Measurements from ENCODE around the gene MAPK10. TPM values are rescaled to one million over a fixed set of nuclear protein-coding genes. Genes with fewer than 3 reads are reported as not detected.

The MAPK10 gene
- total and polyA plus RNA-seq, 8 donors: 1.4 to 103 (median 15.0) TPM

GRCh38 chr4:85952528-85952927, 407.3 kb downstream of the MAPK10 start:
- Histone ChIP-seq H3K27ac (no peak overlapping the region), H3K4me3 (no peak overlapping the region), H3K27me3 (no peaks in the 10 kb centered on the region), H3K9me3 (no peaks in the 10 kb centered on the region), H3K4me1 (peaks cover 0 to 17% (median 3%) of the 10 kb centered on the region in 4 donors), H3K36me3 (no peaks in the 10 kb centered on the region)
- intact Hi-C loops (cut with DNase I; ENCODE audit: low total_unique reads): no loop called here
- 78 to 85% (median 81%) methylated on average over 3 of the region's 3 CpGs for WGBS, 5 donors
- no peak for DNase-seq
- no peak for TF ChIP-seq CTCF (IDR thresholded peaks at IDR 0.05)
- TF ChIP-seq POLR2AphosphoS5 (IDR thresholded peaks at IDR 0.05): no peak
- TF ChIP-seq POLR2A (IDR thresholded peaks at IDR 0.05): no peak
- TF ChIP-seq EP300 (IDR thresholded peaks at IDR 0.05): no peak

GRCh38 chr4:85951099-85951498, 408.8 kb downstream of the MAPK10 start:
- no peak overlapping the region for H3K27ac ChIP-seq
- WGBS, 5 donors: 87 to 94% (median 90%) methylated on average over 3 of the region's 3 CpGs
- H3K27me3 ChIP-seq: no peaks in the 10 kb centered on the region
- no peak for DNase-seq
- H3K4me3 ChIP-seq: no peak overlapping the region
- TF ChIP-seq CTCF (IDR thresholded peaks at IDR 0.05) (no peak), POLR2A (IDR thresholded peaks at IDR 0.05) (no peak), POLR2AphosphoS5 (IDR thresholded peaks at IDR 0.05) (no peak), EP300 (IDR thresholded peaks at IDR 0.05) (no peak)
- H3K4me1 ChIP-seq: peaks cover 0 to 17% (median 3%) of the 10 kb centered on the region in 4 donors
- H3K9me3 ChIP-seq: no peaks in the 10 kb centered on the region
- intact Hi-C loops (cut with DNase I; ENCODE audit: low total_unique reads): no loop called here
- H3K36me3 ChIP-seq: no peaks in the 10 kb centered on the region

- TF ChIP-seq POLR2AphosphoS5 (IDR thresholded peaks at IDR 0.05) (no peak), EP300 (IDR thresholded peaks at IDR 0.05) (no peak), POLR2A (IDR thresholded peaks at IDR 0.05) (no peak), CTCF (IDR thresholded peaks at IDR 0.05) (no peak)
- no peaks in the 10 kb centered on the region for H3K9me3 ChIP-seq
- no peak for DNase-seq
Observed at GRCh38 chr4:85946821-85947220, 413.0 kb downstream of the MAPK10 start.

GRCh38 chr4:85942107-85942506, 417.7 kb downstream of the MAPK10 start:
- Histone ChIP-seq H3K9me3 (no peaks in the 10 kb centered on the region), H3K27me3 (no peaks in the 10 kb centered on the region), H3K4me3 (no peak overlapping the region), H3K27ac (no peak overlapping the region), H3K4me1 (peaks cover 0 to 19% (median 8%) of the 10 kb centered on the region in 4 donors), H3K36me3 (peaks cover 0 to 6% (median 2%) of the 10 kb centered on the region in 4 donors)
- WGBS, 5 donors: 84 to 95% (median 87%) methylated on average over 5 of the region's 5 CpGs
- TF ChIP-seq POLR2A (IDR thresholded peaks at IDR 0.05) (no peak), CTCF (IDR thresholded peaks at IDR 0.05) (no peak), POLR2AphosphoS5 (IDR thresholded peaks at IDR 0.05) (no peak), EP300 (IDR thresholded peaks at IDR 0.05) (no peak)
- DNase-seq: no peak
- intact Hi-C loops (cut with DNase I; ENCODE audit: low total_unique reads): no loop called here

More at GRCh38 chr4:85946821-85947220, 413.0 kb downstream of the MAPK10 start:
- Histone ChIP-seq H3K4me1 (no peaks in the 10 kb centered on the region), H3K27ac (no peak overlapping the region), H3K36me3 (peaks cover 0 to 6% (median 2%) of the 10 kb centered on the region in 4 donors), H3K4me3 (no peak overlapping the region), H3K27me3 (no peaks in the 10 kb centered on the region)
- intact Hi-C loops (cut with DNase I; ENCODE audit: low total_unique reads): no loop called here
